GM12873 (cell line): ENCODE results near the gene LALBA.

Experiments used
- CTCF ChIP-seq: IDR thresholded peaks from 2 replicates; pipeline ENCODE4 v1.5.1; 2012; ENCODE audit warnings: low read depth, mild to moderate bottlenecking, moderate library complexity, low read length, control low read depth; ENCODE audit not compliant: insufficient read depth; ENCODE audit errors: missing control alignments

LALBA gene

GRCh38 chr12:48592591-48593086, 22.8 kb upstream of the LALBA start:
- no peak for TF ChIP-seq CTCF

- TF ChIP-seq CTCF: no peak
Observed at GRCh38 chr12:48586361-48586760, 16.5 kb upstream of the LALBA start.

- no peak for TF ChIP-seq CTCF
Observed at GRCh38 chr12:48583728-48584127, 13.9 kb upstream of the LALBA start.

- no peak for TF ChIP-seq CTCF
Observed at GRCh38 chr12:48580831-48581230, 11.0 kb upstream of the LALBA start.

GRCh38 chr12:48572326-48572725, 2.5 kb upstream of the LALBA start:
- no peak for TF ChIP-seq CTCF

GRCh38 chr12:48567731-48568130, 2.1 kb downstream of the LALBA start:
- TF ChIP-seq CTCF: no peak

GRCh38 chr12:48557919-48558318, 11.9 kb downstream of the LALBA start:
- no peak for TF ChIP-seq CTCF
